ENCODE results near the gene KCNV2.
"Not testable (repeated sequence)": the region's sequence is repeated elsewhere in the genome, so short reads cannot be mapped to it uniquely, and the experiment has no call there.

Gene KCNV2

DNA sequence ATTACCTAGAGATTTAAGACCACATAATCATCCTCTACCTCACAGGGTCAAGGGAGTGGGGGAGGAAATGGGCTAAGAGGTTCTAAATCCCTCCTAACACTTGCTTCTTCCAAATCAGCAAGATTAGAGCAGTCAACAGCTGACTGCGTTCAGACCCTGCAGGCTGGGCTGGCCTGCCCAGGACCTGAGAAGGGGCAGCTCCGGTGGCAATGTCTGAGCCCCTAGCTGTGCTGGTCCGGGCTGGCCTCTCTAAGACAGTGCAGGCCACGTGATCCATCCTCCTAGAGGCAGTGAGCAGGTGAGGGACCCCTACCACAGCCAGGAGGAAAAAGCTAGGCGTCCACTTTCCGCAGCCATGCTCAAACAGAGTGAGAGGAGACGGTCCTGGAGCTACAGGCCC, at the start of gene KCNV2:
TSS of gene KCNV2 (plus strand) at position 126 of the 400 bp plus-strand sequence. CDS start at position 356, 230 bp downstream.
- DNase-seq, result no peak

GRCh38 chr9:2673161-2673560, 44.1 kb upstream of the KCNV2 start:
- DNase-seq, result no peak

DNA sequence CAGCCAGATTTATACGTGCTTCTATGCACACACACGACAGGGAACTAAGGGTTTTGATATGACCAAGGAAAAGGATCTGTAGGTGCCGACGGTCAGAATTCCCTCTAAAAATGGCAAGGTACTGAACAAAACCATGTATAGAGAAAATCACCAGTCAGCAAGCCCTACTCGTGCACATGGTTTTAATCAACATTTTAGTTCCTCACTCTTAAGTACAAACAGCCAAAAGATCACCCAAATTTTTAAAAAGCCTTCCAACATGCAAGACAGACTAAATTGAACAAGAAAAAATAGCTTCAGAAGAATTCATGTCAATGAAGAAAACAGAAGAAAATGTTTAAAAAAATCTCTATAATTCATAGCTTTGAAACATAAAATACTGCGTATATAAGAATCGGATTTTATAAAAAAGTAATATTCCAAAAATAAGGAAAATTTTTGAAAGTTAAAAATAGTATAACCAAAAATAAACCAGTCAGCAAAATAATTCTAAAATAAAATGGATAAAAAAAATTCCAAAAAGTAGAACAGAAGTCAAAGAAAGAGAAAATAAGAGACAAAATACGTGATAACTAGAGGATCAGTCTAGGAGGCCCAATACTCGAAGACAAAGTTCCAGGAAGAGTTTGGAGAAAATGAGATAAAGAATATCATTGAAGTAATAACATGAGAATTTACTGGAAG, 43.0 kb upstream of the KCNV2 start:
- DNase-seq, result no peak

- DNase-seq, result no peak
Observed at GRCh38 chr9:2675834-2676233, 41.5 kb upstream of the KCNV2 start.

GRCh38 chr9:2676466-2676865, 40.8 kb upstream of the KCNV2 start:
- DNase-seq, result no peak

DNA sequence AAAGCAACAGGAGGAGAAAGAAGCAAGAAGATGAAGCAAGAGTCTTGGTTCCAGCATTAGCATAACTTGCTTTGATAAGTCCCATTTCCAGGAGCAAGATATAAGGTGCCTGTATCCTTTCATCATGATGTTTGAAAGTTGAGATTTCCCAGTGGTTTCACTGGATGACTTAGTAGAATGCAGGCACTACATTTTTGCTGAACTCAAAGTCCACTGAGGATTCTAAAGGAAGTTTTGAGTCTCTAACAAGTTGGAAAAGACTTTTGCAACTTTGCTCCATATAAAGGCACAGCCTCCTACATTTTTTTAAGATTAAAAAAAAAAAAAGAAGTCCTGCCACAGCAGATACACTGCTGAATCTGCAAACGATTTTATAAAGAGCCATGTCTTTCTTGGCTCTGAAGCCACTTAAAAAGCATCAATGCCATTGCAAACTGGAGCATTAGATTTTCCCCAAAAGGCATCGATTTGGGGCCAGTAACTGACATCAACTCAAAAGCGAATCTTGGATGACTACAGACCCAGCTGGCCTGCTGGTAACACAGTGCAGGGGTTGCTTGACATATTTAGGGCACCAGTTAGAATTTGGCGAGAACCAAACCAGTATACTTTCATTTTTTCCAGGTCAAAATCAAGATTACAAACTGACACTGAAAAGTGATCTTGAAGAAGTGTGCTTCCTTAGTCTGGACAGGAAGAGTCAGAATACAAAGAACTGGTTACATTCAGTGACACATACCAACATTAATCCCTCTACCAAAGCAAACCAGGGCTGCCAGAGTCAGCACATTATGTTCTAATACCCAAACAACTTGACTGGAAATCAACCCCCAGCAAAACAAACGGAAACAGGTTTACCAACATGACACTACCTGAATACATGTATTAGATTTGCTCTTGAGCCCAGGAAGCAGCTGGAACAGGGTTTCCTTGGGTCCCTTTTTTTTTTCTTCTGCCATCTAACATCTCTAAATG, 39.1 kb upstream of the KCNV2 start:
- no peak for DNase-seq

DNA sequence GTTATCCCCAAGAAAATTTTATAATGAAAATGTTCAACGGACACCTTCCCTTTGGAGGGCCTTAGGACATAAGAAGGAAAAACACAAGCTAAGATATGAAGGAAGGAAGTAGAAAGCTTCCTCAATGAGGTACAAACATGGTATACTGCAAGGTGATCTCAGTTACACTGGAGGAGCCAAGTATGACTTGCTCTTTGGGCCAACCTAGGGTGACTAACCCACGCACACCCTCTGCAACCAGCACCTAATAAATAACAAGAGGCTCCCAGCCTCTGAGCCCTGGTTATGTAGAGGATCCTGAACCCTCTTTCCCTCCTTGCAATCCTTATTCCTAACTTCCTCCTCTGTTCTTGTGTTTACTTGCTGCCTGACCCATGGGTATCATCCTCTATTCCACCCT, 38.3 kb upstream of the KCNV2 start:
- no peak for DNase-seq

- no peak for DNase-seq
Observed at GRCh38 chr9:2681981-2682380, 35.3 kb upstream of the KCNV2 start.

DNA sequence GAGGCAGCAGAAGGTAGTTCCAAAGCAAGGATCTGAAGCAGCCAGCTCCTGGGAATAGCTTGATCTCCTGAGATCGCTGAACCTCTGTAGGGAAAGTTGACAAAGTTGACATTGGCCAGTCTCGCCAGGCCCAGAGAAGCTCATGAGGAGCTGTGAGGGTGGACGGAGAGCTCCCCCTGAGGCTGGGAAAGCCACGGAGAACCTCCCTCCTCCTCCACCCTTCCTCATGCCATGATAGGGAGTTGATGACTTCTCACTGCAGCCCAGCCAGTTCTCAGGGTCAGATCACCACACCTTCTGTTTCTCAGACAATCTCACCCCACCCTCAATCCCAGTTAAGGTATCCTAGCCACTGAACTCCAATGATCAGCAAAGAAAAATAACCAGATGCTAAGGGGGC, 30.4 kb upstream of the KCNV2 start:
- no peak for DNase-seq

GRCh38 chr9:2688636-2689035, 28.7 kb upstream of the KCNV2 start:
- DNase-seq, result no peak

GRCh38 chr9:2691212-2691611, 26.1 kb upstream of the KCNV2 start:
- DNase-seq, result no peak

GRCh38 chr9:2691626-2692025, 25.7 kb upstream of the KCNV2 start:
- no peak for DNase-seq

GRCh38 chr9:2693056-2693455, 24.3 kb upstream of the KCNV2 start:
- DNase-seq, result no peak

DNA sequence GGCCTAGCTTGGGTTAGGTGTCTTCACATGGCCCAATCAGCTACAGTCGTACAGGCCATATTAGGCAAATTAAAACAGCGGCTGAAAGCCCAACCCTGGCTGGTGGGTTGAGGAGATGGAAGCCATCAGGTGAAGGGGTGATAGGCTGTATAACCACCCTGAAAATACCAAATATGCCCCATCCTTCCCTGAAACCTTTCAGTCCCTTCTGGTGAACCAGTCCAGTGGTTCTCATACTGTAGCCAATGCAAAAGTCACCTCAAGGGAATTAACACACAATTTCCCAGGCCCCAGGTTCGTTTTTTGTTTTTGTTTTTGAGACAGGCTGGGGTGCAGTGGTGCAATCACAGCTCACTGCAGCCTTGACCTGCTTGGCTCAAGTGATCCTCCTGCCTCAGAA, 19.8 kb upstream of the KCNV2 start:
- no peak for DNase-seq

DNA sequence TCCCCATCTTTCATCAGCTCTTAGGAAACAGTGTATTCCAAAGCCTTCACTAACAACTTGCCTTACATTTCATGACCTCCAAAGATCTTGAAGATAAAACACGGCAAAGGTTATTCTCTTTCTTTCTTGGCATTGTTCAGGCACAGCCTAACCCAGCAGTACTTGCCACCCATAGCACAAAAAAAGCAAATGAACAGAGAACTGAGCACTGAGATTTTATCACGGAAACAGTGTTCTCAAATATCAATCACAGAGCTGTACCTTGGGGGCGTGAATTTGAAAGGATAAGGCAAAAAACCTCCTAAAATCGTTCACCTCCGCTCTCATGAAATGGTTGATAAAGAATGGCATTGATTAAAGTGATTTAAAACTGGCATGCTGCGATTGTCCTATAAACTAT, 16.9 kb upstream of the KCNV2 start:
- DNase-seq, result no peak

GRCh38 chr9:2700909-2701550, 16.3 kb upstream of the KCNV2 start:
- DNase-seq, result no peak

DNA sequence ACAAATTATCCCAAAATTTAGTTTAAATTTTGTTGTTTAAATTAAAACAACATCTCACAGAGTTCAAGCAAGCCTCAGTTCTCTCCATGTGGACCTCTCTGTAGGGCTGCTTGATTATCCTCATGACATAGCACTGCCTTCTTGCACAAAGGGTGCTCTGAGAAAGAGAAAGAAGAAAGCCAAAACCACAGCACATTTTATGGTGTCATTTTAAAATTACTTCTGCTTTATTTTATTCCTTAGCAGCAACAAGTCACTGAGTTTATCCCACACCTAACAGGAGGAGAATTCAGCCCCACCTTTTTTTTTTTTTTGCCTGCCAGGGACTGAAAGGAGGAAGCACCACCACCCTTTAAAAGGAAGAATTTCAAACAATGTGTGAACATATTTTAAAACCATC, 12.8 kb upstream of the KCNV2 start:
- DNase-seq, result no peak

DNA sequence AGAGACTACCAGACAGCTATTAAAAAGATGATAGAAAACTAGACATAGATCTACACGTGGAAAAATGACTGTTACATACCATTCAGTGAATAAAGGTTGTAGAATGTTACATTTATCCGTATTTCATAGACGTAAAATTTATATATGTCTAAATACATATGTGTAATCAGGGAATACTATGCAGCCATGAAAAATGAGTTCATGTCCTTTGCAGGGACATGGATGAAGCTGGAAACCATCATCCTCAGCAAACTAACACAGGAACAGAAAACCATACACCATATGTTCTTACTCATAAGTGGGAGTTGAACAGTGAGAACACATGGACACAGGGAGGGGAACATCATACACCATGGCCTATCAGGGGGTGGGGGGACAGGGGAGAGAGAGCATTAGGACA, 10.1 kb upstream of the KCNV2 start:
- not testable (repeated sequence) for DNase-seq

DNA sequence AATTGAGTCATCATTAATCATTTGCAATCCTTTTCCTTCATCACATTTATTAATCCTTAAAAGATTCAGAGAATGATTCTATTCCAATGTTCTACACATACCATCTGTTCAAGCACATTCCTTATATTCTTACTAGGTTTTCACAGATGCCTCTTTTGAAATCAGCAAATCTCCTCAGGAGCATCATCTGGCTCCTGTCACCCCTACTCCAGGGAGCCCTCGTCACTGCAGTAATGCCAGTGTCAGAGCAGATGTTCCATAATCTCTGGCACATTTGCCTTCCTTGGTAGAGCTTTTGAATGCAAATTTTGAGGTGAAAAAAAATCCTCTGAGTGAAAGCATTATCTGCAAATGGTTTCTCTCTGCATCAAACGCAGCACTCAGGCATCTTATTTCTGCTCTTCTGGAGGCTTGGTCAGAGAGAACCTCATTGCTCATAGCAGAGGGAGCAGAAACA, 7.6 kb upstream of the KCNV2 start:
- DNase-seq, result no peak

DNA sequence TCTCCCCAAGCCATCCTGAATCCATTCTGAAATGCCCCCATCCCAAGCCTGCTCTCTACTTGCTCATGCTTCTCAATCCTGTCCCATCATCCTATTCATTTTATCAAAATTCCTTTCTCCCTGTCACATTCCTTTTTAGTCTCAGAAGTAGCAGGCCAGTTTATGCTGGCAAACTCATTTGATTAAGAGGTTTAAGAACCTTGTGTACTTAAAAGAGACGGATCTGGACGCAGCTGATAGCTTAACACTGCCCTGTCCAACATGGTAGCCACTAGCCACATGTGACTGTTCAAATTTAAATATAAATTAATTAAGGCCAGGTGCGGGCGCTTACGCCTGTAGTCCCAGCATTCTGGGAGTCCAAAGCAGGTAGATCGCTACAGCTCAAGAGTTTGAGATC, 5.6 kb upstream of the KCNV2 start:
- no peak for DNase-seq

GRCh38 chr9:2718001-2718697, 839 bp downstream of the KCNV2 start:
- no peak for DNase-seq

- DNase-seq, result no peak
Observed at GRCh38 chr9:2718698-2719033, 1.4 kb downstream of the KCNV2 start.

- DNase-seq, result no peak
Observed at GRCh38 chr9:2720179-2720654, 2.9 kb downstream of the KCNV2 start.
